K562 (cell line): ENCODE results near the gene PTK6. TPM values are rescaled to one million over a fixed set of nuclear protein-coding genes. Genes with fewer than 3 reads are reported as not detected.
A peak's percentile ranks its signal among the peaks of the same experiment; 100 is the strongest.

Experiments used
- CUX1 ChIP-seq: fragments of 200-800 bp; sonication (Bioruptor generic); IDR thresholded peaks from 2 replicates; pipeline ENCODE4 v1.6.1; 2016; ENCODE audit warnings: missing genetic modification characterization, missing compliant biosample characterization
- DLX4 ChIP-seq: fragments of 250-450 bp; sonication (Bioruptor Pico); IDR thresholded peaks from 2 replicates; pipeline ENCODE4 v1.6.1; 2021; ENCODE audit warnings: mild to moderate bottlenecking
- E2F5 ChIP-seq: sonication (generic); formaldehyde crosslinking; IDR thresholded peaks from 2 replicates; pipeline ENCODE4 v1.8.0; 2022; ENCODE audit warnings: mild to moderate bottlenecking, missing genetic modification reagents
- FOXA1 ChIP-seq: fragments of 450-650 bp; IDR thresholded peaks from 2 replicates; pipeline ENCODE4 v1.6.1; 2016; ENCODE audit warnings: mild to moderate bottlenecking, borderline replicate concordance
- MAX ChIP-seq: sonication (generic); formaldehyde crosslinking; IDR thresholded peaks from 2 replicates; pipeline ENCODE4 v1.9.0; 2022; ENCODE audit warnings: mild to moderate bottlenecking, missing genetic modification reagents
- NCOR1 ChIP-seq: fragments of 450-650 bp; IDR thresholded peaks from 2 replicates; pipeline ENCODE4 v1.6.1; 2016; ENCODE audit warnings: mild to moderate bottlenecking, moderate library complexity
- NFXL1 ChIP-seq: fragments of 450-650 bp; formaldehyde crosslinking; IDR thresholded peaks from 2 replicates; pipeline ENCODE4 v1.4.0; 2021; ENCODE audit warnings: mild to moderate bottlenecking
- NR0B1 ChIP-seq: fragments of 450-650 bp; IDR thresholded peaks from one replicate; pipeline ENCODE4 v1.6.1; 2018; ENCODE audit warnings: mild to moderate bottlenecking, moderate library complexity; ENCODE audit not compliant: partially characterized antibody
- PATZ1 ChIP-seq: fragments of 250-450 bp; sonication (Bioruptor Pico); IDR thresholded peaks from 2 replicates; pipeline ENCODE4 v1.5.0; 2020; ENCODE audit warnings: mild to moderate bottlenecking, borderline replicate concordance
- POLR3A ChIP-seq: IDR thresholded peaks from 2 replicates; pipeline ENCODE4 v1.6.1; 2011; ENCODE audit warnings: borderline replicate concordance, mild to moderate bottlenecking, moderate library complexity; ENCODE audit not compliant: insufficient read length, insufficient read depth; ENCODE audit errors: extremely low read depth
- RBBP5 ChIP-seq: fragments of 200-600 bp; sonication (generic); IDR thresholded peaks from 2 replicates; pipeline ENCODE4 v1.6.1; 2012; ENCODE audit warnings: borderline replicate concordance, mild to moderate bottlenecking, low read length, control low read depth, inconsistent platforms; ENCODE audit not compliant: insufficient read depth, poor library complexity, severe bottlenecking
- RBM39 ChIP-seq: fragments of 200-400 bp; formaldehyde crosslinking; optimal IDR thresholded peaks from 2 replicates; pipeline ENCODE3; 2018; ENCODE audit warnings: low read depth, low read length
- ZKSCAN1 ChIP-seq: fragments of 150-350 bp; IDR thresholded peaks from 2 replicates; pipeline ENCODE4 v1.6.1; 2016; ENCODE audit warnings: low read depth, low read length
- ZNF589 ChIP-seq: fragments of 200-800 bp; sonication (Bioruptor generic); IDR thresholded peaks from 2 replicates; pipeline ENCODE4 v1.6.1; 2016; ENCODE audit warnings: low read depth, missing genetic modification characterization, missing compliant biosample characterization
- ZSCAN32 ChIP-seq: fragments of 450-650 bp; formaldehyde crosslinking; IDR thresholded peaks from 2 replicates; pipeline ENCODE4 v1.4.0; 2020; ENCODE audit warnings: mild to moderate bottlenecking, moderate library complexity
- polyA plus RNA-seq, 8 experiments: library from polyadenylated mRNA; depleted of rRNA in 4 of 8; stranded (reverse) in 5 of 8; unstranded in 3 of 8; fragments of >200 nt; fragmentation: Nextera tagmentation in 2 of 8; fragmentation: Illumina TruSeq in 1 of 8; extraction: Ambion mirVana in 2 of 8; extraction: Trizol in 1 of 8; gene quantifications; 2 replicates each; pipeline versions ENCODE4 v1.2.1 to v1.2.3, GENCODE V29; 2011 to 2014; ENCODE audit warnings: inconsistent platforms in 1 of 8, missing spikeins in 1 of 8
- total RNA-seq, 7 experiments: library from RNA; depleted of rRNA in 6 of 7; stranded (reverse); fragments of >200 nt in 6 of 7; fragmentation: Illumina TruSeq in 2 of 7; extraction: Trizol in 2 of 7; gene quantifications; 2 replicates each; pipeline versions ENCODE4 v1.2.1 to v1.2.3, GENCODE V29; 2011 to 2021; ENCODE audit warnings: low replicate concordance in 1 of 7

The PTK6 gene
- total and polyA plus RNA-seq, 9 of the 15 experiments (the other 6 are each of a cell fraction or from before 2014, with no cell fraction given) = 0.07 TPM; not detected in 8

- TF ChIP-seq DLX4 (CRISPR knock-in tag) (no peak), NCOR1 (no peak), ZSCAN32 (CRISPR knock-in tag) (no peak), FOXA1 (no peak), PATZ1 (CRISPR knock-in tag) (no peak), E2F5 (CRISPR knock-in tag) (0 out of 2 replicates have a peak, but pooled peaks have one; percentile 28), POLR3A (no peak), RBBP5 (no peak), ZNF589 (CRISPR knock-in tag) (no peak), NFXL1 (CRISPR knock-in tag) (no peak), CUX1 (CRISPR knock-in tag) (no peak), ZKSCAN1 (peak; percentile 97), NR0B1 (no peak), MAX (CRISPR knock-in tag) (no peak; the same call in 1 of the 2 replicates), RBM39 (no peak)
- TF ChIP-seq, all 486 proteins: peak for 12
Observed at GRCh38 chr20:63567386-63568169, 30.4 kb upstream of the PTK6 start (continued).
